Endothelial cell of hepatic sinusoid (primary cell): ENCODE measurements around the gene PCDHA3.
"Not testable (repeated sequence)": the region's sequence is repeated elsewhere in the genome, so short reads cannot be mapped to it uniquely, and the experiment has no call there.

Experiments used
- in situ Hi-C: cut with HindIII; loops from 2 replicates; pipeline ENCODE4 v1.10.0; 2017; ENCODE audit warnings: low sequenced_read_pairs

Gene PCDHA3

DNA sequence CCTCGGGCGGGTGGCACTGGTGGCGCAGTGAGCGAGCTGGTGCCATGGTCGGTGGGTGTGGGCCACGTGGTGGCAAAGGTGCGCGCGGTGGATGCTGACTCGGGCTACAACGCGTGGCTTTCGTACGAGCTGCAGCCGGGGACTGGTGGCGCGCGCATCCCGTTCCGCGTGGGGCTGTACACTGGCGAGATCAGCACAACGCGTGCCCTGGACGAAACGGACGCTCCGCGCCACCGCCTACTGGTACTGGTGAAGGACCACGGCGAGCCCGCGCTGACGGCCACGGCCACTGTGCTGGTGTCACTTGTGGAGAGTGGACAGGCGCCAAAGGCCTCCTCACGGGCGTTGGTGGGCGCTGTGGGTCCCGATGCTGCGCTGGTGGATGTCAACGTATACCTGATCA, 8.0 kb downstream of the PCDHA3 start:
- in situ Hi-C loops, result no loop called here

DNA sequence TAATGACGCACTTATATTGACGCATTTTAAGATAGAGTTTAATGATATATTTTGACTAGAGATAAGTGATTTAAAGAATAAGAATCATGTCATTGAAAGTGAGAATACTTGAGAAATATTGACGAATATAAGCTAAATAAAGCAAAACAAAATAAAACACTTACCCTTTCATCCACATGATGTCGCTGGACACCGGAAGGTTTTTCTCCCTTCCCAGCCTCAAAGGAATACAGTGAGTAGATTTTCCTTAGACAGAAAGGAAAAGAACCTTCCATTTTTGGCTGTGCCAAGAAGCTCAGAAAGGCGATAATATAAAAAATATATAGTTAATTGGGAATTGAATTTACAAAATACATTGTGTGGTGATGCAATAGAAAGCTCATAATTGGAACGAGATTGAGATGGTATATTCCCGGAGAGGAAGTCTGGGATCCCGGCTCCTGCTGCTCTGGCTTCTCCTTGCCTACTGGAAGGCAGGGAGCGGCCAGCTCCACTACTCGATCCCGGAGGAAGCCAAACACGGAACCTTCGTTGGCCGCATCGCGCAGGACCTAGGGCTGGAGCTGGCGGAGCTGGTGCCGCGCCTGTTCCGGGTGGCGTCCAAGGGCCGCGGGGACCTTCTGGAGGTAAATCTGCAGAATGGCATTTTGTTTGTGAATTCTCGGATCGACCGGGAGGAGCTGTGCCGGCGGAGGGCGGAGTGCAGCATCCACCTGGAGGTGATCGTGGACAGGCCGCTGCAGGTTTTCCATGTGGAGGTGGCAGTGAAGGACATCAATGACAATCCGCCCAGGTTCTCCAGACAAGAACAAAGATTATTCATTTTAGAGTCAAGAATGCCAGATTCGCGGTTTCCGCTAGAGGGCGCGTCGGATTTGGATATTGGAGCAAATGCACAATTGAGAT, 20.8 kb downstream of the PCDHA3 start, which contains the start of gene PCDHA5:
TSS of gene PCDHA5 (plus strand) at position 239 of the 906 bp plus-strand sequence.
- in situ Hi-C loops, result no loop called here

GRCh38 chr5:140822281-140822629, 21.4 kb downstream of the PCDHA3 start:
- in situ Hi-C loops, result no loop called here

- in situ Hi-C loops, result not testable (repeated sequence)
Measured at GRCh38 chr5:140822969-140823368, 22.1 kb downstream of the PCDHA3 start.

- in situ Hi-C loops, result no loop called here
Measured at GRCh38 chr5:140823475-140823874, 22.6 kb downstream of the PCDHA3 start.

DNA sequence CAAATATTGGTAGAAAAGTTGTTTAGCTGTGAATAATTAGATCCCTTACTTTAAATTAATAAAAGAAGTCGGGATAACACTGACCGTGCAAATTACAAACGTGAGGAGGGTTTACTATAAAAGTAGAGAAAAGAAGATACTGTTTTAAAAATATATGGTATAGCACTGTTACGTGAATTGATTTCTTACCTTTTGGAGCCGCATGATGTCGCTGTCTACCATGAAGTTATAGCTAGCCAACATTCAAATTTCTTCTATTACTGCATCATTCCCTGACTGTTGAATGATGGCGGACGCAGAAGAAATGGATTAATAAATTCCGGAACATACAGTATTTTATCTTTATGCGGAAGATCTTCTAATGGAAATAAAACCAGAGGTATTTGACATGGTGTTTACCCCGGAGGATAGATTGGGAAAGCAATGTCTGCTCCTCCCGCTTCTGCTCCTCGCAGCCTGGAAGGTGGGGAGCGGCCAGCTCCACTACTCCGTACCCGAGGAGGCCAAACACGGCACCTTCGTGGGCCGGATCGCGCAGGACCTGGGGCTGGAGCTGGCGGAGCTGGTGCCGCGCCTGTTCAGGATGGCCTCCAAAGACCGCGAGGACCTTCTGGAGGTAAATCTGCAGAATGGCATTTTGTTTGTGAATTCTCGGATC, 27.0 kb downstream of the PCDHA3 start, which contains the start of gene PCDHA6:
TSS of gene PCDHA6 (plus strand) at position 257 of the 658 bp plus-strand sequence. CDS start at position 389, 132 bp downstream.
- in situ Hi-C loops, result no loop called here

DNA sequence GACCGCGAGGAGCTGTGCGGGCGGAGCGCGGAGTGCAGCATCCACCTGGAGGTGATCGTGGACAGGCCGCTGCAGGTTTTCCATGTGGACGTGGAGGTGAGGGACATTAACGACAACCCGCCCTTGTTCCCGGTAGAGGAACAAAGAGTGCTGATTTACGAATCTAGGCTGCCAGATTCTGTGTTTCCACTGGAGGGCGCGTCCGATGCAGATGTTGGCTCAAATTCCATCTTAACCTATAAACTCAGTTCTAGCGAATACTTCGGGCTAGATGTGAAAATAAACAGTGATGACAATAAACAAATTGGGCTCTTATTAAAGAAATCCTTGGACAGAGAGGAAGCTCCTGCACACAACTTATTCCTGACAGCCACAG, 27.5 kb downstream of the PCDHA3 start:
- in situ Hi-C loops, result no loop called here

DNA sequence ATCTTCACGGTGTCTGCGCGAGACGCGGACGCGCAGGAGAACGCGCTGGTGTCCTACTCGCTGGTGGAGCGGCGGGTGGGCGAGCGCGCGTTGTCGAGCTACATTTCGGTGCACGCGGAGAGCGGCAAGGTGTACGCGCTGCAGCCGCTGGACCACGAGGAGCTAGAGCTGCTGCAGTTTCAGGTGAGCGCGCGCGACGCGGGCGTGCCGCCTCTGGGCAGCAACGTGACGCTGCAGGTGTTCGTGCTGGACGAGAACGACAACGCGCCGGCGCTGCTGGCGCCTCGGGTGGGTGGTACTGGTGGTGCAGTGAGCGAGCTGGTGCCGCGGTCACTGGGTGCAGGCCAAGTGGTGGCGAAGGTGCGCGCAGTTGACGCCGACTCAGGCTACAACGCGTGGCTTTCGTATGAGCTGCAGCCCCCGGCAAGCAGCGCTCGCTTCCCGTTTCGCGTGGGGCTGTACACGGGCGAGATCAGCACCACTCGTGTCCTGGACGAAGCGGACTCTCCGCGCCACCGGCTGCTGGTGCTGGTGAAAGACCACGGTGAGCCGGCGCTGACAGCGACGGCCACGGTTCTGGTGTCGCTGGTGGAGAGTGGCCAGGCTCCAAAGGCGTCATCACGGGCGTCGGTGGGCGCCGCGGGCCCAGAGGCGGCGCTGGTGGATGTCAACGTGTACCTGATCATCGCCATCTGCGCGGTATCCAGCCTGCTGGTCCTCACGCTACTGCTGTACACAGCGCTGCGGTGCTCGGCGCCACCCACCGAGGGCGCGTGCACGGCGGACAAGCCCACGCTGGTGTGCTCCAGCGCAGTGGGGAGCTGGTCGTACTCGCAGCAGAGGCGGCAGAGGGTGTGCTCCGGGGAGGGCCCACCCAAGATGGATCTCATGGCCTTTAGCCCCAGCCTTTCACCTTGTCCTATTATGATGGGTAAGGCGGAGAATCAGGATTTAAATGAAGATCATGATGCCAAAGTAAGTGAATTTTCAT, 28.9 kb downstream of the PCDHA3 start:
- in situ Hi-C loops, result not testable (repeated sequence)

DNA sequence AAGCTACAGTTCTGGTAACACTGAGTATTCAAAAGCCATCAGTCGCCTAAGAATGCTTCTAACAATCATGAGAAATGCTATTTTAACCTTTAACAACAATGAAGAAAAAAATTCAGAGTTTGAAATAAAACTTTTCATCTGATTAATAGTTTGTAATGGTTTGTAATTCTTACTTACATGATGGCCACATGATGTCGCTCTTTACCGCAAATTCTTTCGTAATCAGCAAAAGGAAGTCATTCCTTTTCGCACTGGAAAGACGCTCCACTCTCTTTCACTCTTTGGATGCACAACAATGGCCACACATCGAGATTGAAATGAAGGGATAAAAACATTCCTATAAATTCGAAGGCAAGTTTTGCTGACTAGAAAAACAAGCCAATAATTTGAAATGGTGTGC, 33.1 kb downstream of the PCDHA3 start, which contains the start of gene PCDHA7:
TSS of gene PCDHA7 (plus strand) at position 277 of the 400 bp plus-strand sequence. CDS start at position 392, 115 bp downstream.
- in situ Hi-C loops, result no loop called here

- in situ Hi-C loops, result not testable (repeated sequence)
Measured at GRCh38 chr5:140834439-140835008, 33.7 kb downstream of the PCDHA3 start.

- in situ Hi-C loops, result no loop called here
Measured at GRCh38 chr5:140835622-140836510, 35.0 kb downstream of the PCDHA3 start.

DNA sequence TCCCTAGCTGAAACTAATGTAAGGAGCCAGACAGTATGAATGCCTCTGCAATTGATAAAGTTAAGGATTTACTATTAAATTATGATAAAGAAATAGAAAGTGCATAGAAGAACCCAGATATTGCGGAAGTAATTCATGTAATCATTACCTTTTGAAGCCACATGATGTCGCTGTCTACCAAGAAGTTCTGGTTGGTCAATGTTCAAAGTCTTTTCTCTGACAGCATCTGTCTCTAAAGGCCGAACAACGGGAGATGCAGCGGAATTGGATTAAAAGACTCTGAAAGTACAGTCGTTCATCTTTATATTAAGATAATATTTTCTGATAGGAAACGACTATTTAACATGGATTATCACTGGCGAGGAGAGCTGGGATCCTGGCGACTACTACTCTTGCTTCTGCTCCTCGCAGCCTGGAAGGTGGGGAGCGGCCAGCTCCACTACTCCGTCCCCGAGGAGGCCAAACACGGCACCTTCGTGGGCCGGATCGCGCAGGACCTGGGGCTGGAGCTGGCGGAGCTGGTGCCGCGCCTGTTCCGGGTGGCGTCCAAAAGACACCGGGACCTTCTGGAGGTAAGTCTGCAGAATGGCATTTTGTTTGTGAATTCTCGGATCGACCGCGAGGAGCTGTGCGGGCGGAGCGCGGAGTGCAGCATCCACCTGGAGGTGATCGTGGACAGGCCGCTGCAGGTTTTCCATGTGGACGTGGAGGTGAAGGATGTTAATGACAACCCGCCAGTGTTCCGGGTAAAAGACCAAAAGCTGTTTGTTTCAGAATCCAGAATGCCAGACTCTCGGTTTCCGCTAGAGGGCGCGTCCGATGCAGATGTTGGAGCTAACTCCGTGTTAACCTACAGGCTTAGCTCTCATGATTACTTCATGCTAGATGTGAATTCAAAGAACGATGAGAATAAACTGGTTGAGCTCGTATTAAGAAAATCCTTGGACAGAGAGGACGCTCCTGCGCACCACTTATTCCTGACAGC, 40.4 kb downstream of the PCDHA3 start, which contains the start of gene PCDHA8:
TSS of gene PCDHA8 (plus strand) at position 210 of the 985 bp plus-strand sequence. CDS start at position 345, 135 bp downstream.
- in situ Hi-C loops, result no loop called here

DNA sequence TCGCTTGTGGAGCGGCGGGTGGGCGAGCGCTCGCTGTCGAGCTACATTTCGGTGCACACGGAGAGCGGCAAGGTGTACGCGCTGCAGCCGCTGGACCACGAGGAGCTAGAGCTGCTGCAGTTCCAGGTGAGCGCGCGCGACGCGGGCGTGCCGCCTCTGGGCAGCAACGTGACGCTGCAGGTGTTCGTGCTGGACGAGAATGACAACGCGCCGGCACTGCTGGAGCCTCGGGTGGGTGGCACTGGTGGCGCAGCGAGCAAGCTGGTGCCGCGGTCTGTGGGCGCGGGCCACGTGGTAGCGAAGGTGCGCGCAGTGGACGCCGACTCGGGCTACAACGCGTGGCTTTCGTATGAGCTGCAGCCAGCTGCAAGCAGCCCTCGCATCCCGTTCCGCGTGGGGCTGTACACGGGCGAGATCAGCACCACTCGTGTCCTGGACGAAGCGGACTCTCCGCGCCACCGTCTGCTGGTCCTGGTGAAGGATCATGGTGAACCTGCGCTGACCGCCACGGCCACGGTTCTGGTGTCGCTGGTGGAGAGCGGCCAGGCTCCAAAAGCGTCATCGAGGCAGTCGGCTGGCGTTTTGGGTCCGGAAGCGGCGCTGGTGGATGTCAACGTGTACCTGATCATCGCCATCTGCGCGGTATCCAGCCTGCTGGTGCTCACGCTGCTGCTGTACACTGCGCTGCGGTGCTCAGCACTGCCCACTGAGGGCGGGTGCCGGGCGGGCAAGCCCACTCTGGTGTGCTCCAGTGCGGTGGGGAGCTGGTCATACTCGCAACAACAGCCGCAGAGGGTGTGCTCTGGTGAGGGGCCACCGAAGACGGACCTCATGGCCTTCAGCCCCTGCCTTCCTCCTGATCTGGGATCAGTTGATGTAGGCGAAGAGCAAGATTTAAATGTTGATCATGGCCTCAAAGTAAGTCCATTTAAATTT, 42.2 kb downstream of the PCDHA3 start:
- in situ Hi-C loops, result no loop called here

DNA sequence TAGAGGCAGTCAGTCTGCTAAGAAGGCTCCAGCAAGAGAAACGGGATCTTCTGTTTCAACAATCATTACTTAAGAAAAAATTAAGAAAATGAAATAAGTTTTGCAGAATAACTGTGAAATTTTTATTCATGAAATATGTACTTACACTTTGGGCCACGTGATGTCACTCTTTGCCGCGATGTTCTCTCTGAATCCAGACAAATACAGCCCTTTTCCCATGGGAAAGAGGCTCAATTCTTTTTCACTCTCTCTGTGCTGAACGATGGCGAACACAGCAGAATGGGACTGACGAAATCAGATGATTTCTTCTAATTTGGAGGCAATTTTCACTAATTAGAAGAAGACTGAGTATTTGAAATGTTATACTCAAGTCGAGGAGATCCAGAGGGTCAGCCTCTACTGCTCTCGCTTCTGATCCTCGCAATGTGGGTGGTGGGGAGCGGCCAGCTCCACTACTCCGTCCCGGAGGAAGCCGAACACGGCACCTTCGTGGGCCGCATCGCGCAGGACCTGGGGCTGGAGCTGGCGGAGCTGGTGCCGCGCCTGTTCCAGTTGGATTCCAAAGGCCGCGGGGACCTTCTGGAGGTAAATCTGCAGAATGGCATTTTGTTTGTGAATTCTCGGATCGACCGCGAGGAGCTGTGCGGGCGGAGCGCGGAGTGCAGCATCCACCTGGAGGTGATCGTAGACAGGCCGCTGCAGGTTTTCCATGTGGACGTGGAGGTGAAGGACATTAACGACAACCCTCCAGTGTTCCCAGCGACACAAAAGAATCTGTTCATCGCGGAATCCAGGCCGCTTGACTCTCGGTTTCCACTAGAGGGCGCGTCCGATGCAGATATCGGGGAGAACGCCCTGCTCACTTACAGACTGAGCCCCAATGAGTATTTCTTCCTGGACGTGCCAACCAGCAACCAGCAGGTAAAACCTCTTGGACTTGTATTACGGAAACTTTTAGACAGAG, 47.6 kb downstream of the PCDHA3 start, which contains the start of gene PCDHA9:
TSS of gene PCDHA9 (plus strand) at position 244 of the 964 bp plus-strand sequence. CDS start at position 358, 114 bp downstream.
- in situ Hi-C loops, result not testable (repeated sequence)

- in situ Hi-C loops, result not testable (repeated sequence)
Measured at GRCh38 chr5:140849831-140850634, 49.2 kb downstream of the PCDHA3 start.
